Right lung (tissue), 10 donors: Measurements from ENCODE around the gene NCMAP. TPM values are rescaled to one million over a fixed set of nuclear protein-coding genes. Genes with fewer than 3 reads are reported as not detected.
A peak's percentile ranks its signal among the peaks of the same experiment; 100 is the strongest.
"Not testable (repeated sequence)": the region's sequence is repeated elsewhere in the genome, so short reads cannot be mapped to it uniquely, and the experiment has no call there.

Experiments used
- DNase-seq, 2 donors: peaks; one replicate each; pipeline ENCODE4 v3.0.0-alpha.2; 2013
- long read RNA-seq, 8 donors: transcript quantifications; one replicate each; lab custom pipeline, GENCODE V29; 2026
- polyA plus RNA-seq, 5 donors: library from polyadenylated mRNA; unstranded; fragments of 120-200 nt; gene quantifications; one replicate each; pipeline versions ENCODE4 v1.2.1 to v1.2.3, GENCODE V29; 2013; ENCODE audit warnings: inconsistent platforms in 1 of 5, low replicate concordance in 1 of 5; ENCODE audit not compliant: insufficient read length in 5 of 5, insufficient read depth in 1 of 5

NCMAP gene, protein sequence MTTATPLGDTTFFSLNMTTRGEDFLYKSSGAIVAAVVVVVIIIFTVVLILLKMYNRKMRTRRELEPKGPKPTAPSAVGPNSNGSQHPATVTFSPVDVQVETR
- 1 to 10 TPM; 3.2 to 5.5 (median 4.5) TPM for polyA plus RNA-seq
- long read RNA-seq, donor 1, partial matches to known transcripts, result 0 of 2 reads
- long read RNA-seq, donor 1, other reads (novel, unspliced or antisense), result 0 of 2 reads
- long read RNA-seq, donor 2, partial matches to known transcripts, result 0 of 2 reads
- long read RNA-seq, donor 2, other reads (novel, unspliced or antisense), result 0 of 2 reads
- long read RNA-seq, donor 3, partial matches to known transcripts, result 0 of 2 reads
- long read RNA-seq, donor 3, other reads (novel, unspliced or antisense), result 0 of 2 reads
- long read RNA-seq, donor 4, partial matches to known transcripts, result 0 of 2 reads
- long read RNA-seq, donor 4, other reads (novel, unspliced or antisense), result 0 of 2 reads
- long read RNA-seq, donor 5, partial matches to known transcripts, result 0 of 1 reads
- long read RNA-seq, donor 5, other reads (novel, unspliced or antisense), result 0 of 1 reads
- long read RNA-seq, donor 6, partial matches to known transcripts, result 0 of 3 reads
- long read RNA-seq, donor 6, other reads (novel, unspliced or antisense), result 0 of 3 reads
- long read RNA-seq, donor 7, partial matches to known transcripts, result 0 of 2 reads
- long read RNA-seq, donor 7, other reads (novel, unspliced or antisense), result 0 of 2 reads
- long read RNA-seq, donor 8, result 0 reads

DNA sequence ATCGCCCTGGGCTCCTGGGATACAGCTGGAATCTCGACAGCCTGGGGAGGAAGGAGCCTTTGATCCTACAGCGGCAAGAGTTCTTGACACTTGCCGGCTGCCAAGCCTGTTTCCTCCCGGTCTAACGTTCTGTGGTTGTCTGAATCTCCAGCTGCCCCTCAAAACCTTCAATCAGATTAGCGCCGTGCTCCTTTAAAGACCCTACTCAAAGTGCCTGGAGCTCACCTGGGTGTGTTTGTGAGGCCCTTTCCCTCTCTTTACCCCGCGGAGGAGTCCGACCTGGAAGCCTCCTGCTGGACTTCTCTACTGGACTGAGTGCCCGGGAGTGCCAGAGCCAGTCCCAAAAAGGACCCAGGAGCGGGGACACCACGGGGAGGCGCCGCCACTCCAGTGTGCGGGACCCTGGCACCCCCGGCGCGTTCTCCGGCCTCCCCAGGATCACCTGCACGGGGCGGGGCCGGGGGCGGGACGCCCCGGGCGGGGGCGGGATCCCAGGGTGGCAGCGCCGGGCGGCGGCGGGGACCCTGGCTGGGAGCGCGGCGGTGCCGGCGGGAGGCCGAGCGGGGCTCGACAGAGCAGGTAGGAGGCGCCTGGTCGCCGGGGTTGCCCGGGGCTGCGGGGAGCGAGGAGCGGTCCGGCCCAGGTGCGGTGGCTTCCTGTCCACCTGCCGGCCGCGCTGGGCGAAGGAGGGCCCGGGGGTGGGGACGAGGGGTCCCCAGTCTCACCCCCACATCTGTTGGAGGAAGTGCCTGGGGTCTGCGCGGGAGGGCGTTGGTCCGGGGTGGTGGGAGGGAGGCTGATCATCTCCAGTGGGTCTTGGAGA, at the start of gene NCMAP:
Gene NCMAP, plus strand, starts transcription at position 497 of the 823 bp plus-strand sequence. CDS start 39,344 bp downstream, outside the sequence.
- peak in 1 of 2 donors; percentile 45 for DNase-seq

DNA sequence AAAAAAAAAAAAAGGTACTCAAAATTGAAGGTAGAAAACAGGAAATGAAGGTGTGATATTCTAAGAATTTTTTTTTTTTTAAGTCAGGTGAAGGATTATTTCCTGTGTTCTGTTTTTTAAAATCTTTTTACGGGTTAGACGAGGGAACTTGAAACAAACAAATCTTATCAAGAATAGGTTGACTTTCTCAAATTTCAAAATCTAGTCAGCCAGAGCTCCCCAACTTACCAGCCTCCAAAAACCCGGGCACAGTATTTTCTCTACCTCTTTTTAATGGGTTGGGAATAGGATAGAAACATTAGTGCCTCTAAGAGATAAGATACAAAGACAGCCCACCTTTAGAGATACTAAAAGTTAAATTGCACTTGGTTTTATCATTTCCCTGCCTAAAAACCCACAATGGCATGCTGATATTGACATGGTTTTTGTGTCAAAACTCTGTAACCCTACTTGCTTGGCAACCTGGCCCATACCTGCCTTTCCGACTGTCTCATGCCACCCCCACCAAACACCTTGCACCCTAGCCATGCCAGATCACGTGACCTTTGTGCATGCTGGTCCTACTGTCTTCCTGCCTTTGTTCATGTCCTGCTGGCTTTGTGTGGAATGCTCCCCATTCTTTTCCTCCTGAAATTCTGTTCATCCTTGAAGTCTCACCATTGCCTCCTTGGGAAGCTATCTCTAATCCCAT, 49.1 kb upstream of the NCMAP start:
- DNase-seq, result no peak

DNA sequence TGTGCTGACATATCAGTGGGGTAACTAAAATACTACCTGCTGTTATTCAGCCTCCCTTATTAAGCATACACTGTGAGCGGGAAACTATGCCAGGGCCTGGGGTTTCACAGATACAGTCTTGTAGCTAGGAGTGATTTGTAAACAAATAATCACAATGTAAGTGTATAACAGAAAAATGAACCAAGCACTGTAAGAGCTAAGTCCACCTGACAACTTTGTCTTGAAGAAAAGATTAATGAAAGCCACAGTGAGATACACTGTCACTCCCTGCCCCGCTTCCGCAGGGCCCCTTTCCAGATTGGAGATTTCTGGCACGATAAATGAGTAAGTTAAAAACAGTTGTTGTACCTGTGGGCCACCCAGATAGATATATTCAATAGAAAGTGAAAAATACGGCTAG, 48.5 kb upstream of the NCMAP start:
- no peak for DNase-seq

DNA sequence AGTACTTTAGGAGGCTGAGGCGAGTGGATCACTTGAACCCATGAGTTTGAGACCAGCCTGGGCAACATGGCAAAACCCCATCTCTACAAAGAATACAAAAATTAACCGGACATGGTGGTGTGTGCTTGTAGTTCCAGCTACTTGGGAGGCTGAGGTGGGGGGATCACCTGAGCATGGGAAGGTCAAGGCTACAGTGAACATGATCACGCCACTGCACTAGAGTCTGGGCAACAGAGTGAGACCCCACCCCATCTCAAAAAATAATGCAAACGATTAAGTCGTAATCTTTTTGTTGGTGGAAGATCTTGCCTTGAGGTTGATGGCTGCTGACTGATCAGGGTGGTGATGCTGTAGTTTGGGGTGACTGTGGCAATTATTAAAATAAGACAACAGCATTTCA, 47.0 kb upstream of the NCMAP start:
- no peak for DNase-seq

DNA sequence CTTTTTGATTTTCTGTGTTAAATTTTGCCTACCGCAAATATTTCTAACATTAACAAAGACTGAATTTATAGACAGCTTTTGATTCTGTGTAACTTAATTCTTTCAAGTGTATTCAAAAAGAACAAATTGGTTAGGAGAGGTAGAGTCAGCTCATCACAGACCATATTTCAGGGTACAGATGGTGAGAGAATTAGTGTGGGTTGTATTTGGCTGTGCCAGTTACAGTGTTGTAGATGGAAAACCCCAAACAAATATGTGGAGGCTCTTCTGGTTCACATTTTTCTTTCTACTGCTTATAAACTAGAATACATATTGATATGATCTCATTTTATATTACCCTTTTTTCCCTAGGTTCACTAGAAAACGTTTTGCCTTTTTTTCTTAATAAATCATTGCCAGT, 42.2 kb upstream of the NCMAP start:
- DNase-seq, result no peak

DNA sequence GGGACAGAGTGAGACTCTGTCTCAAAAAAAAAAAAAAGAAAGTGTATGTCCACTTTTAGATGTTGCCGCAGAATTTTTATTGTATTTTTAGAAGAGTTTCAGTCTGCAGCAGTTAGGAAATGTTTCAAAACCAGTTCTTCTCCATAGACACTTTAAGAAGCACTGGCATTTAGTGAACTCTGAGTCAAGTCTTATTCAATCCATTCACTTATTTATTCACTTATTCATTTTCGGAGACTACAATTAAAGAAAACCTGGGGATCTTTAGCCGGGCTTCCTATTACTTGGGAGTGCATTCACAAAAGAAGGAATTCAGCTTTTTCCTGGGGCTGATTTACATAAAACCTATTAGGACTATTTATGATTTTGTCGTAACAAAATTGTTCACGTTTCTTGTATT, 40.9 kb upstream of the NCMAP start:
- no peak for DNase-seq

DNA sequence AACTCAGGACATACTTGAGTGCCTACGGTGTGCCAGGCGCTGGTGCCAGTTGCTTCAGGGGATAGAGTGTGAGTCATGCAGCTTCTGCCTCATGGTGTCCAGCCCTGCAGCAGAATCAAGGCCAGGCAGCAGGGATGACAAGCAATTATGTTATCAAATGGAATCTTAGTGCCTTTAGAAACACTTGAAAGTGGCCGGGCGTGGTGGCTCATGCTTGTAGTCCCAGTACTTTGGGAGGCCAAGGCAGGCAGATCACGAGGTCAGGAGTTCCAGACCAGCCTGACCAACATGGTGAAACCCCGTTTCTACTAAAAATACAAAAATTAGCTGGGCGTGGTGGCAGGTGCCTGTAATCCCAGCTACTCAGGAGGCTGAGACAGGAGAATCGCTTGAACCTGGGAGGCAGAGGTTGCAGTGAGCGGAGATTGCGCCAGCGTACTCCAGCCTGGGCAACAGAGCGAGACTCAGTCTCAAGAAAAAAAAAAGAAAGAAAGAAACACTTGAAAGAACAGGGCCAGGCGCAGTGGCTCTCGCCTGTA, 40.1 kb upstream of the NCMAP start:
- not testable (repeated sequence) for DNase-seq

DNA sequence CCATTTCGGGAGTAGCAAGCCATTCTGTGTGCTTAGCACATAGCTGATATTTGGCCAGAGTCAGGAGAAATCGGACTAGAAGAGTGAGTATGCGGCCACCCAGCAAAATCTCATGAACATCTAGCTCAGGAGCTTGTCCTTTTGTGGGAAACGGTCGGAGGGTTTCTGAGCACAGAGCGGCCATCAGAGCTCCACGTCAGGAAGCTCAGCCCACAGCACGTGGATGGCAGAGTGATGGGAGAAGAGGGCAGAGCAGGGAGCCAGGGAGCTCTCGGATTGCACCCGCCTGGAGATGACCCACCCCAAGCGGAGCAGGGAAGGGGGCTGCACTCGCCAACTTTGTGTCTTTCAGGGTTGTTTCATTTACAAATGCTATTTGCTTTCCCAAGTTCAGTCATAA, 39.4 kb upstream of the NCMAP start:
- DNase-seq, result no peak

DNA sequence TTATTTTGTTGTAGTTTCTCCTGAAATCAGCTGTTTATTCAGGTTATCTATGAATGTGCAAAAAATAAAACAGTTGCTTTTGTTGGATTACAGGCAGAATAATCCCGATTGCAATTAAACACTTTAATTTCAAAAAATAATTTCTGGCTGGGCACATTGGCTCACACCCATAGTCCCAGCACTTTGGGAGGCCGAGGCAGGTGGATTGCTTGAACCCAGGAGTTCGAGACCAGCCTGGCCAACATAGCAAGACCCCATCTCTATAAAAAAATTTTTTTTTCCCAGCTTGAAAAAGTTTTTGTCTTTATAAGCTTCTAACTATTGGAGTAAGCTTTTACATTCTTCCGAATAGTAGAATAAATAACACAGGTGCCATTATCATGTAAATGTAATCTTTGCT, 38.0 kb upstream of the NCMAP start:
- DNase-seq, result no peak

DNA sequence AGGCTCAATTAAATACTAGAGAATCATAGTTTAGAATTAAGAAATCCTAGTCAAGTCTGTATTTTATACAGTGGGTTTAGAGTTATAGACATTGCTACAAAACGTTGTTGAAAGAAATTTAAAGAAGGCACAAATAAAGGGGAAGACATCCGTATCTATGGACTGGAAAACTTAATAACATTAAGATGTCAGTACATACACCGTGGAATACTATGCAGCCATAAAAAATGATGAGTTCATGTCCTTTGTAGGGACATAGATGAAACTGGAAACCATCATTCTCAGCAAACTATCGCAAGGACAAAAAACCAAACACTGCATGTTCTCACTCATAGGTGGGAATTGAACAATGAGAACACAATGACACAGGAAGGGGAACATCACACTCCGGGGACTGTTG, 35.6 kb upstream of the NCMAP start:
- not testable (repeated sequence) for DNase-seq

DNA sequence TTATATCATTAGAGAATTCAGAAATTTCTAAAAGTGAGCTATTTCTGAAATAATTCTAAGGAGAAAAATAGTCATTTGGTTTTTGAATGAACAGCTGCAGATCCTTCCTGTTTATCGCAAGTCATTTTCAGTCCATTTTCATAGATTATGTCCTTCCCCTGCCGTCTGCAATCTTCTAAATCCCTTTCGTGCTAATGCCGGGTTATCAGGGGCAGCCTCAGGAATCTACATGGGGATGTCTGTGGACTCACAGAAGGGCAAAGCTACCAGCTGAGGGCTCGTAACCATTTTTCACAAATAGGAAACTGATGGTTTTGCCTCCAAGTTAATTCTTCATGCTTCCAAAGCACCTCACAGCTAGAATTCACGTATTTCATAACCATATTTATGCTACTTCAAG, 30.3 kb upstream of the NCMAP start:
- DNase-seq, result no peak

DNA sequence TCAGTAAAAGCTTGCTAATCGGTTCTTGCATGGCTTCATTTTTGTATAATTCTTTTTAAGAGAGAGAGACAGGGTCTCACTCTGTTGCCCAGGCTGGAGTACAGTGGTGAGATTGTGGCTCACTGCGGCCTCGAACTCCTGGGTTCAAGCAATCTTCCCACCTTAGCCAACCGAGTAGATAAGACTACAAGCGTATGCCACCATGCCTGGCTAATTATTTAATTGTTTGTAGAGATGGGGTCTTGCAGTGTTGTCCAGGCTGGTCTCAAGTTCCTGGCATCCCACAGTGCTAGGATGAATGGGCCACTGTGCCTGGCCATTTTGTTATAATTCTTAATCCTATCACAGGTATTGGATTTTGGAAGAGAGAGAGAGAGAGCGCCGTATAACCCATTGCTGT, 29.8 kb upstream of the NCMAP start:
- DNase-seq, result no peak

DNA sequence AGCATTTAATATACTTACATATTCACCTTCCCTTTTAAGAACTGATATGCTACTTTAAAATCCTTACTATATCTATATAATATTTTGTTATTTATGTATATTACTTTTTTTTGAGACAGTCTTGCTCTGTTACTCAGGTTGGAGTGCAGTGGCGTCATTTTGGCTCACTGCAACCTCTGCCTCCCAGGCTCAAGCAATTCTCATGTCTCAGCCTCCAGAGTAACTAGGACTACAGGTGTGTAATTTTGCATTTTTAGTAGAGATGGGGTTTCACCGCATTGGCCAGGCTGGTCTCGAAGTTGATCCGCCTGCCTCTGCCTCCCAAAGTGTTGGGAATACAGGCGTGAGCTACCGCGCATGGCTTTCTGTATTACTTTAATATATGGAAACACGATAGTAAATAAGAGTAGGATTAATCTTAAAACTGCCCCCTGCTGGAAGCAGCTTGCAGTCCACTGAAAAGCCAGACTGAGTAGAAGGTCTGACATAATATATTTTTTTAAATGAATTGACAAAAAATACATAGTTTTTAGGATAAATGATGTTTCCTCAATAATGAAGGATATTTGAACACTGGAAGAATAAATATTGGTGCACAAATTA, 28.8 kb upstream of the NCMAP start:
- no peak for DNase-seq

DNA sequence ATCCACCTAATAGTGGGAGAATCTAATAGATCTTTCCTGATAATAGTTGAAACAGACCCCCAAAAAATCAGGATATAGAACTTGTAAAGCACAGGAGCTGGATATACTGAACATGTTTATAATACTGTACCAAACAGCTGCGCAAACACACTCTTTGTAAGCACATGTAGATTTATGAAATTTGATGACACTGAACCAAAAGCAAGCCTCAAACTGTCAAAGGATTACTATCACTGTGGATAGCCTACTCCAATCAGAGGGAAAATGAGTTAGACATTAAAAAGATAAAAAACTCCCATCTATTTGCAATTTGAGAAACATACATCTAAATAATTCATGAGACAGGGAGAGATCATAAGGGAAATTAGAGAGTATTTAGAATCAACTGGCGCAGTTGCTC, 27.1 kb upstream of the NCMAP start:
- DNase-seq, result no peak

DNA sequence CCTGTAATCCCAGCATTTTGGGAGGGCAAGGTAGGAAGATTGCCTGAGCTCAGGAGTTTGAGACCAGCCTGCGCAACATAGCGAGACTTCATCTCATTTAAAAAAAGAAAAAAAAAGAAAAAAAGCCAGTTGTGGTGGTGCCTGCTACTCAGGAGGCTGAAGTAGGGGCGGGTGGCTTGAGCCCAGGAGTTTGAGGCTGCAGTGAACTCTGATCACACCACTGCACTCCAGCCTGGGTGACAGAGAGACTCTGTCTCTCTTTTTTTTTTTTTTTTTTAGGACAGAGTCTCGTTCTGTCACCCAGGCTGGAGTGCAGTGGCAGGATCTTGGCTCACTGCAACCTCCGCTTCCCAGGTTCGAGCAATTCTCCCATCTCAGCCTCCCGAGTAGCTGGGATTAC, 26.6 kb upstream of the NCMAP start:
- DNase-seq, result not testable (repeated sequence)

DNA sequence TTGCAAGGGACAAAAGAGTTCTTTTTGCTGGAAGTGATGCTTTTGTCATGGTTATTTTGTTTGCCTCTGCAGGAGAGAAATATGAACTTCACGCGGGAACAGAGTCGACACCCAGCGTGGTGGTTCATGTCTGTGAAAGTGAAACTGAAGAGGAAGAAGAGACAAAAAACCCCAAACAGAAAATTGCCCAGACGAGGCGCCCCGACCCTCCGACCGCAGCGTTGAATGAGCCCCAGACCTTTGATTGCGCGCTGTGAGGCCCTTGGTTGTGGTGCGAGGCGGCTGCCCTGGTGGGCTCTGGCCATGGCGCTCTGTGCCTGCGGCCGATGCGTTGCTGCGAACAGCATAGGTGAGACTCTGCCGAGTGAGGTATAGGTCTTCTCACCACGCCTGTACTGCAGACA, 20.9 kb upstream of the NCMAP start:
- DNase-seq, result no peak

DNA sequence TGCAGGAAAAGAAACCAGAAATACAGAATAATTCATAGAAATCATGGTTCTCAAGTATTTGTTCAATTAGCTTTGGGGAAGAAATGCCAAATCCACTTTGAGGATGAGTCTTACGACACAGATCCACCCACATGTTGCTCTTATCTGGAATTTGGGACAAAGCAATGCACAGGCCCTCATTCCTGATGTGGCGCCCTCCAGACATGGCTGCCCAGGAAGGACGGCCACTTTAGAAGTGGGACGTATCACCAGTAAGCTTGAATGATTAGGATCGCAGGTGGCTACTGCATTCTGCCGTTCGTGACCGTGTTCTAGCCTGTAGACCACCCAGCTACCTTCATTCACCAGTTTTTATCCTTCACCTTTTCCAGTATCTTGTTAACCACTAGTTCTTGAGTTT, 20.1 kb upstream of the NCMAP start:
- no peak for DNase-seq

DNA sequence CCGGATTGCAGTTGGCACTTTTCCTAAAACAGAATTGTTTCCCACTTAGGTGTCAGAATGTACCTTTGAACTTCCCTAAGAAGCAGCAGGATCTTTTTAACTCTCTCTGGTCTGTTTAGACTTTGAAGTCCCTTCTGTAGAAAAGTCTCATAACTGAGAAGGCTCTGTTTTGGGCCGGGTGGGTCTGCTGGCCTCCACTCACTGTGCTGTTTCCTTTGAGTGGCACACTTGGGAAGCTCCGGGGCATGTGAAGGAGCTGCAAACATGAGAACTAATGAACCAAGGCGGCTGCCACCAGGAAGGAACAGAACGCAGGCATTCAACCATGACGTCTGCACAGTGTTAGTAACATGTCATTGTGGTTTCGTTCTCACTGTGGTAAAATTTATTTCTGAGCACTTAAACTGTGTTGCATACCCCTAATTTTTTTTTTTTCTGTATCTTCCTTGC, 19.5 kb upstream of the NCMAP start:
- no peak for DNase-seq

DNA sequence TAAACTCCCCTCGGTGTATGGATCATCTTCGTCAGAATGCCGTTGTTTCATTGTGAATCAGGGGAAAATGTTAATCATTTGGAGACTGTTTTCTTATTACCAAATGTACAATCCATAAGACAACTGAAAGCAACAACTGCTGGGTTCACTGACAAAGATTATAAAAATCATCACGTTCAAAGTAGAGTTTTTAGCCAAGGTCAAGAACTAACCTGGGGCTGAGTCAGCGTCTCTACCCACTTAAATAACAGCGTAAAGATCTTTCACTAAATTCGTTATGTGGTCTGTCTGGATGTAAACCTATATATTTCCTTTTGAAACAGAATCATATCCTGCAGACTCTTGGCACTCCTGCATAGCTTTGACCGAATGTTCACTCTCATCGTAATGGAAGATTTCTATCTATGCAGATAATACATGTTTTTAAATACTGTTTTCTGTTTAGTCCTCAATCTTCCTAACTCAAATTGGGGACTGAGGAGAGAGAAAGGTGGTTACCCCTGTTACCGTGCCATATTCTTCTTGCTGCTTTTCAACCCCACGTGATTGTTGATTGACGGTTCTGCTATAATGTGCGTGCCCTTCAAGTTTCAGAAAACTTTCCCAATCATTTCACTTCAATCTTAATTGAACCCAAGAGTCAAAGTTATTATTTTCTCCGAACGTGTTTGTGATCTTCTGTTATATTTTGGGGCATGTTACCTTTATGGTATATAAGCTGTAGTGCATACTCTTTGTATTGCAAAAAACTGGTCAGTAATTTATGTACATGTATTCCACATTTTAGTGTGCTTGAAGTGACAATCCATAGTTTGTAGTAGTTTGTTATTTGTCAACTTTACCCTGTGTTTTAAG, 15.6 kb upstream of the NCMAP start:
- no peak for DNase-seq
